H1 (cell line): ENCODE measurements around the gene WWC2. TPM values are rescaled to one million over a fixed set of nuclear protein-coding genes. Genes with fewer than 3 reads are reported as not detected.

ENCODE experiments used
- CTCF ChIA-PET: fragments of 300-600 bp; sonication (Branson Sonifier 250); formaldehyde crosslinking; loops from one replicate; lab custom pipeline; 2021; ENCODE audit not compliant: partially characterized antibody; lab: Charles Lee
- POLR2A ChIA-PET: fragments of 300-600 bp; sonication (Branson Sonifier 250); formaldehyde crosslinking; loops from one replicate; lab custom pipeline; 2021; ENCODE audit warnings: inconsistent platforms; ENCODE audit not compliant: partially characterized antibody; lab: Charles Lee
- DNase-seq, 2 experiments: peaks; one replicate each; pipeline versions ENCODE4 v3.0.0 to v3.0.0-alpha.2; 2010 to 2022; ENCODE audit warnings: low spot score in 2 of 2, low read depth in 1 of 2, mixed read lengths in 1 of 2
- FAIRE-seq: peaks from 2 replicates; lab custom pipeline; 2011; peaks lifted over from hg19 to GRCh38; lab: Jason Lieb, UNC
- H2AFZ ChIP-seq: 2 replicates; pipeline ENCODE4 v1.8.1; 2012; ENCODE audit warnings: low read length, inconsistent platforms
- H2AK5ac ChIP-seq: 2 replicates; pipeline ENCODE4 v1.6.1; 2013; ENCODE audit warnings: low read depth, low read length
- H2BK120ac ChIP-seq: replicated peaks from 2 replicates; pipeline ENCODE3; 2013; ENCODE audit warnings: low read depth, low read length, inconsistent platforms
- H2BK12ac ChIP-seq: 2 replicates; pipeline ENCODE4 v1.6.1; 2013; ENCODE audit warnings: low read depth, low read length
- H2BK15ac ChIP-seq: 2 replicates; pipeline ENCODE4 v1.6.1; 2013; ENCODE audit warnings: low read length
- H2BK20ac ChIP-seq: 2 replicates; pipeline ENCODE4 v1.6.1; 2013; ENCODE audit warnings: low read length
- H2BK5ac ChIP-seq: 2 replicates; pipeline ENCODE4 v1.6.1; 2013; ENCODE audit warnings: low read depth, low read length
- H3K14ac ChIP-seq: 2 replicates; pipeline ENCODE4 v1.6.1; 2013; ENCODE audit warnings: inconsistent platforms; ENCODE audit not compliant: insufficient read length
- H3K18ac ChIP-seq: 2 replicates; pipeline ENCODE4 v1.6.1; 2013; ENCODE audit warnings: low read length; ENCODE audit errors: extremely low read depth
- H3K23ac ChIP-seq: 2 replicates; pipeline ENCODE4 v1.6.1; 2013; ENCODE audit warnings: inconsistent platforms; ENCODE audit not compliant: insufficient read length
- H3K23me2 ChIP-seq: 2 replicates; pipeline ENCODE4 v1.6.1; 2013; ENCODE audit warnings: low read depth, low read length
- H3K27ac ChIP-seq: 2 replicates; pipeline ENCODE4 v1.6.1; 2011; ENCODE audit warnings: low read depth, low read length, inconsistent platforms
- H3K27me3 ChIP-seq, 4 experiments: replicated peaks in 1 of 4; 1 replicate in 1 of 4; 2 replicates in 3 of 4; pipeline versions ENCODE4 v1.6.1 to v1.8.1; 2011 to 2013; ENCODE audit warnings: low read length in 3 of 4, mild to moderate bottlenecking in 3 of 4, inconsistent platforms in 2 of 4, mixed read lengths in 2 of 4, moderate library complexity in 1 of 4; ENCODE audit not compliant: control insufficient read depth in 3 of 4, insufficient read depth in 3 of 4; ENCODE audit errors: extremely low read depth in 1 of 4
- H3K36me3 ChIP-seq, 4 experiments: 2 replicates each; pipeline versions ENCODE4 v1.6.1 to v1.8.1; 2011 to 2013; ENCODE audit warnings: mild to moderate bottlenecking in 4 of 4, low read length in 3 of 4, moderate library complexity in 2 of 4, control low read depth in 1 of 4, inconsistent platforms in 1 of 4; ENCODE audit not compliant: insufficient read depth in 4 of 4, control insufficient read depth in 2 of 4
- H3K4ac ChIP-seq: replicated peaks from 2 replicates; pipeline ENCODE3; 2013; ENCODE audit warnings: low read length, low read depth, mixed read lengths, inconsistent platforms; ENCODE audit not compliant: insufficient read length
- H3K4me1 ChIP-seq, 4 experiments: replicated peaks in 1 of 4; 1 replicate in 1 of 4; 2 replicates in 3 of 4; pipeline versions ENCODE4 v1.6.1 to v1.8.1; 2011 to 2013; ENCODE audit warnings: low read length in 3 of 4, inconsistent platforms in 2 of 4, mixed read lengths in 1 of 4; ENCODE audit not compliant: insufficient read depth in 4 of 4, control insufficient read depth in 3 of 4
- H3K4me2 ChIP-seq, 2 experiments: 2 replicates each; pipeline versions ENCODE4 v1.6.1 to v1.8.1; 2011 to 2013; ENCODE audit warnings: low read depth in 2 of 2, low read length in 2 of 2, control low read depth in 1 of 2, inconsistent platforms in 1 of 2, mild to moderate bottlenecking in 1 of 2; ENCODE audit not compliant: insufficient read depth in 1 of 2
- H3K4me3 ChIP-seq, 4 experiments: fragments of 200-600, 300-600 bp in 1 of 4; sonication (generic), shearing (Covaris generic), sonication (Bioruptor Twin) in 1 of 4; 2 replicates each; pipeline versions ENCODE4 v1.5.1 to v1.8.1; 2011 to 2016; ENCODE audit warnings: low read length in 4 of 4, low read depth in 3 of 4, control low read depth in 2 of 4, inconsistent platforms in 2 of 4, mild to moderate bottlenecking in 2 of 4, mixed read lengths in 1 of 4, moderate library complexity in 1 of 4; ENCODE audit not compliant: insufficient read depth in 2 of 4; ENCODE audit errors: extremely low read depth in 1 of 4
- H3K56ac ChIP-seq: replicated peaks from 2 replicates; pipeline ENCODE3; 2013; ENCODE audit warnings: low read depth, mild to moderate bottlenecking, mixed read lengths, low read length, inconsistent platforms; ENCODE audit not compliant: insufficient read length
- H3K79me1 ChIP-seq: 2 replicates; pipeline ENCODE4 v1.6.1; 2013; ENCODE audit warnings: low read depth, low read length, control low read depth
- H3K79me2 ChIP-seq, 2 experiments: 2 replicates each; pipeline versions ENCODE4 v1.6.1 to v1.8.1; 2012 to 2013; ENCODE audit warnings: low read length in 2 of 2, mild to moderate bottlenecking in 2 of 2, inconsistent platforms in 1 of 2; ENCODE audit not compliant: insufficient read depth in 2 of 2, control insufficient read depth in 1 of 2
- H3K9ac ChIP-seq, 4 experiments: replicated peaks in 1 of 4; 1 replicate in 1 of 4; 2 replicates in 3 of 4; pipeline versions ENCODE4 v1.6.1 to v1.8.1; 2011 to 2013; ENCODE audit warnings: low read depth in 3 of 4, low read length in 3 of 4, control low read depth in 2 of 4, mild to moderate bottlenecking in 2 of 4, moderate library complexity in 2 of 4, inconsistent platforms in 1 of 4; ENCODE audit errors: extremely low read depth in 1 of 4
- H3K9me3 ChIP-seq, 2 experiments: 2 replicates each; pipeline versions ENCODE4 v1.6.1 to v1.8.1; 2012 to 2013; ENCODE audit warnings: mild to moderate bottlenecking in 2 of 2, moderate library complexity in 2 of 2, control low read depth in 1 of 2, inconsistent platforms in 1 of 2, low read depth in 1 of 2, low read length in 1 of 2, mixed read lengths in 1 of 2; ENCODE audit not compliant: insufficient read depth in 2 of 2
- H4K20me1 ChIP-seq, 2 experiments: replicated peaks in 1 of 2; 2 replicates each; pipeline versions ENCODE3 to v1.8.1; 2011 to 2013; ENCODE audit warnings: inconsistent platforms in 2 of 2, low read length in 2 of 2, mild to moderate bottlenecking in 1 of 2; ENCODE audit not compliant: insufficient read depth in 2 of 2, control insufficient read depth in 1 of 2
- H4K5ac ChIP-seq: 2 replicates; pipeline ENCODE4 v1.6.1; 2013; ENCODE audit warnings: low read length, low read depth, mixed read lengths, inconsistent platforms; ENCODE audit not compliant: insufficient read length
- H4K8ac ChIP-seq: 2 replicates; pipeline ENCODE4 v1.8.0; 2013; ENCODE audit warnings: mild to moderate bottlenecking, moderate library complexity, low read length, inconsistent platforms; ENCODE audit not compliant: insufficient read depth; ENCODE audit errors: extremely low read depth
- H4K91ac ChIP-seq: replicated peaks from 2 replicates; pipeline ENCODE3; 2013; ENCODE audit warnings: low read length, mixed read lengths, inconsistent platforms; ENCODE audit not compliant: insufficient read length
- CTBP2 ChIP-seq: IDR thresholded peaks from 2 replicates; pipeline ENCODE4 v1.7.0; 2011; ENCODE audit warnings: borderline replicate concordance, mild to moderate bottlenecking, moderate library complexity, mixed read lengths, low read length; ENCODE audit not compliant: insufficient read depth, insufficient read length
- FOSL1 ChIP-seq: IDR thresholded peaks from 2 replicates; pipeline ENCODE4 v1.6.1; 2011; ENCODE audit warnings: mild to moderate bottlenecking, low read depth, low read length, moderate library complexity; ENCODE audit not compliant: insufficient read depth
- PHF8 ChIP-seq: fragments of 200-600 bp; sonication (generic); conservative IDR thresholded peaks from 2 replicates; pipeline ENCODE4 v1.7.1; 2012; ENCODE audit warnings: low read depth, mild to moderate bottlenecking, inconsistent platforms, low read length, moderate library complexity
- RAD21 ChIP-seq, 2 experiments: IDR thresholded peaks in 1 of 2; conservative IDR thresholded peaks in 1 of 2; 2 replicates each; pipeline ENCODE4 v1.6.1; 2011; ENCODE audit warnings: low read depth in 2 of 2, low read length in 2 of 2, improper control_type of control experiment in 1 of 2, inconsistent platforms in 1 of 2, mild to moderate bottlenecking in 1 of 2, moderate library complexity in 1 of 2
- USF2 ChIP-seq: IDR thresholded peaks from 2 replicates; pipeline ENCODE4 v1.6.1; 2011; ENCODE audit warnings: low read length, improper control_type of control experiment
- WGBS, 2 experiments: shearing (Covaris generic) in 1 of 2; methylation state at CpG; one replicate each; pipeline versions ENCODE4 v1.1.6 to v1.1.7; 2013 to 2015; ENCODE audit warnings: low lambda C conversion rate in 2 of 2, mixed read lengths in 2 of 2, inconsistent platforms in 1 of 2, low coverage in 1 of 2, missing lambda C conversion rate in 1 of 2; ENCODE audit not compliant: insufficient replicate concordance in 2 of 2, insufficient coverage in 1 of 2, insufficient read length in 1 of 2; ENCODE audit errors: extremely low coverage in 1 of 2, missing lambda C conversion rate in 1 of 2; 5-methylcytosine and 5-hydroxymethylcytosine counted together
- polyA plus RNA-seq, 7 experiments: library from polyadenylated mRNA; depleted of rRNA in 3 of 7; stranded (reverse) in 5 of 7; unstranded in 2 of 7; fragments of >200 nt in 5 of 7; fragments of 200-250 nt in 2 of 7; gene quantifications; 1 replicate in 5 of 7; 2 replicates in 1 of 7; 4 replicates in 1 of 7; pipeline versions ENCODE4 v1.2.1 to v1.2.3, GENCODE V29; 2011 to 2013; ENCODE audit warnings: missing spikeins in 2 of 7, mixed read lengths in 2 of 7
- total RNA-seq: library from RNA; stranded (reverse); fragmentation: NEBNext Ultra II Directional; extraction: Animal tissue kit (Norgen Biotek cat#: 25700); gene quantifications from 2 replicates; pipeline ENCODE4 v1.2.1, GENCODE V29; 2021
- TF ChIP-seq, protein P1 (sequence below), 3 experiments: IDR thresholded peaks; 1 replicate in 2 of 3; 2 replicates in 1 of 3; pipeline versions ENCODE4 v1.5.1 to v1.6.1; 2011; ENCODE audit warnings: low read length in 3 of 3, mild to moderate bottlenecking in 3 of 3, inconsistent platforms in 2 of 3, low read depth in 1 of 3, moderate library complexity in 1 of 3; ENCODE audit not compliant: insufficient read depth in 1 of 3; ENCODE audit errors: control extremely low read depth in 1 of 3

WWC2 gene
- total and polyA plus RNA-seq, 2 of the 8 experiments (the other 6 are each of a cell fraction or from before 2014, with no cell fraction given), result 17.6 to 135 TPM

GRCh38 chr4:183068502-183068901 is 30.6 kb upstream of the WWC2 start:
- H3K9me3 ChIP-seq, result 0 out of 4 replicates have a peak, but pooled peaks cover 0 to 3% of the 10 kb centered on the region in 2 experiments
- WGBS, 2 experiments, result 92% methylated on average over 5 of the region's 5 CpGs; no CpG with 5 or more reads in 1 of the 2 experiments
- no peak overlapping the region for H2BK5ac ChIP-seq
- H3K14ac ChIP-seq, result no peak overlapping the region
- POLR2A ChIA-PET, result interaction anchor here (0.6 to 1.2 kb wide), 2 partner anchors 29 to 30 kb away, joined by 4 to 6 read pairs; partner anchors contain the start of gene WWC2
- H3K27ac ChIP-seq, result no peak overlapping the region
- H3K4me1 ChIP-seq, result no peaks in the 10 kb centered on the region
- no peak overlapping the region for H2AFZ ChIP-seq
- H3K23me2 ChIP-seq, result no peaks in the 10 kb centered on the region
- no peak overlapping the region for H3K23ac ChIP-seq
- H2AK5ac ChIP-seq, result no peak overlapping the region
- no peak for DNase-seq
- no peak overlapping the region for H3K4ac ChIP-seq
- no peak overlapping the region for H3K56ac ChIP-seq
- TF ChIP-seq PHF8 (no peak), CTBP2 (no peak), RAD21 (IDR thresholded peaks at IDR 0.05 in 1 of 2, conservative IDR thresholded peaks at IDR 0.05 in 1 of 2; ENCODE audit: low read depth in 2 of 2, low read length in 2 of 2) (no peak), FOSL1 (no peak), USF2 (no peak)
- TF ChIP-seq, protein P1, sequence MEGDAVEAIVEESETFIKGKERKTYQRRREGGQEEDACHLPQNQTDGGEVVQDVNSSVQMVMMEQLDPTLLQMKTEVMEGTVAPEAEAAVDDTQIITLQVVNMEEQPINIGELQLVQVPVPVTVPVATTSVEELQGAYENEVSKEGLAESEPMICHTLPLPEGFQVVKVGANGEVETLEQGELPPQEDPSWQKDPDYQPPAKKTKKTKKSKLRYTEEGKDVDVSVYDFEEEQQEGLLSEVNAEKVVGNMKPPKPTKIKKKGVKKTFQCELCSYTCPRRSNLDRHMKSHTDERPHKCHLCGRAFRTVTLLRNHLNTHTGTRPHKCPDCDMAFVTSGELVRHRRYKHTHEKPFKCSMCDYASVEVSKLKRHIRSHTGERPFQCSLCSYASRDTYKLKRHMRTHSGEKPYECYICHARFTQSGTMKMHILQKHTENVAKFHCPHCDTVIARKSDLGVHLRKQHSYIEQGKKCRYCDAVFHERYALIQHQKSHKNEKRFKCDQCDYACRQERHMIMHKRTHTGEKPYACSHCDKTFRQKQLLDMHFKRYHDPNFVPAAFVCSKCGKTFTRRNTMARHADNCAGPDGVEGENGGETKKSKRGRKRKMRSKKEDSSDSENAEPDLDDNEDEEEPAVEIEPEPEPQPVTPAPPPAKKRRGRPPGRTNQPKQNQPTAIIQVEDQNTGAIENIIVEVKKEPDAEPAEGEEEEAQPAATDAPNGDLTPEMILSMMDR (IDR thresholded peaks at IDR 0.05; ENCODE audit: control extremely low read depth in 1 of 3, insufficient read depth in 1 of 3, low read depth in 1 of 3, low read length in 3 of 3), result no peak
- TF ChIP-seq, all 59 proteins: peak for 0
- H2BK20ac ChIP-seq, result no peak overlapping the region
- no peaks in the 10 kb centered on the region for H3K79me2 ChIP-seq
- H4K8ac ChIP-seq, result no peak overlapping the region
- FAIRE-seq, result no peak
- no peak overlapping the region for H3K9ac ChIP-seq
- H4K20me1 ChIP-seq, result no peaks in the 10 kb centered on the region
- no peak overlapping the region for H2BK12ac ChIP-seq
- no peak overlapping the region for H3K4me2 ChIP-seq
- no peak overlapping the region for H4K5ac ChIP-seq
- no peak overlapping the region for H3K4me3 ChIP-seq
- H3K18ac ChIP-seq, result no peak overlapping the region
- H3K79me1 ChIP-seq, result no peaks in the 10 kb centered on the region
- H2BK120ac ChIP-seq, result no peak overlapping the region
- no peak overlapping the region for H2BK15ac ChIP-seq
- CTCF ChIA-PET, result interaction anchor here (0.6 to 1.8 kb wide), 3 partner anchors 8 to 194 kb away, joined by 3 to 8 read pairs (median 3); no protein-coding TSS in a partner anchor
- no peaks in the 10 kb centered on the region for H3K36me3 ChIP-seq
- no peaks in the 10 kb centered on the region for H3K27me3 ChIP-seq
- H4K91ac ChIP-seq, result no peak overlapping the region
